Neural cell (in vitro differentiated cells): Measurements from ENCODE around the gene NRG2. TPM values are rescaled to one million over a fixed set of nuclear protein-coding genes. Genes with fewer than 3 reads are reported as not detected.

Experiments used
- H2AFZ ChIP-seq: fragments of 200-600, 300-800 bp; sonication (generic), shearing (Covaris generic); 2 replicates; pipeline ENCODE4 v1.6.0; 2014; ENCODE audit warnings: low read depth, mild to moderate bottlenecking, antibody characterized with exemption, low read length, moderate library complexity
- H3F3A ChIP-seq: fragments of 200-600 bp; shearing (Covaris generic); 2 replicates; pipeline ENCODE4 v1.6.1; 2016; ENCODE audit warnings: mild to moderate bottlenecking, moderate library complexity, mixed read lengths, antibody characterized with exemption, low read length; ENCODE audit not compliant: insufficient read depth, poor library complexity, severe bottlenecking
- H3K27ac ChIP-seq: fragments of 200-600, 300-800 bp; sonication (generic), shearing (Covaris generic); 2 replicates; pipeline ENCODE4 v1.5.1; 2014; ENCODE audit warnings: mild to moderate bottlenecking, low read length, moderate library complexity
- H3K27me3 ChIP-seq: fragments of 300-800, 200-600 bp; sonication (generic), shearing (Covaris generic); 2 replicates; pipeline ENCODE4 v1.6.0; 2014; ENCODE audit warnings: mild to moderate bottlenecking, low read depth, low read length, moderate library complexity; ENCODE audit not compliant: insufficient read depth
- H3K36me3 ChIP-seq: fragments of 300-800, 200-600 bp; sonication (generic), shearing (Covaris generic); 2 replicates; pipeline ENCODE4 v1.5.1; 2014; ENCODE audit warnings: mild to moderate bottlenecking, antibody characterized with exemption, low read length, moderate library complexity; ENCODE audit not compliant: insufficient read depth
- H3K4me2 ChIP-seq: fragments of 300-800, 200-600 bp; sonication (generic), shearing (Covaris generic); 2 replicates; pipeline ENCODE4 v1.6.0; 2014; ENCODE audit warnings: mild to moderate bottlenecking, low read length
- H3K4me3 ChIP-seq: fragments of 300-800, 200-600 bp; sonication (generic), shearing (Covaris generic); 2 replicates; pipeline ENCODE4 v1.5.1; 2014; ENCODE audit warnings: mild to moderate bottlenecking, low read length, moderate library complexity
- H3K79me2 ChIP-seq: fragments of 200-600 bp; shearing (Covaris generic); replicated peaks from 2 replicates; pipeline ENCODE4 v1.6.0; 2014; ENCODE audit warnings: mild to moderate bottlenecking, low read length, moderate library complexity; ENCODE audit not compliant: insufficient read depth
- H3K9ac ChIP-seq: fragments of 300-800, 200-600 bp; sonication (generic), shearing (Covaris generic); 2 replicates; pipeline ENCODE4 v1.6.1; 2016; ENCODE audit warnings: mild to moderate bottlenecking, low read length, mixed read lengths
- H3K9me2 ChIP-seq: fragments of 200-600 bp; shearing (Covaris generic); 2 replicates; pipeline ENCODE4 v1.6.1; 2016; ENCODE audit warnings: mild to moderate bottlenecking, low read length, mixed read lengths; ENCODE audit not compliant: insufficient read depth
- H3K9me3 ChIP-seq: fragments of 200-600, 300-800 bp; sonication (generic), shearing (Covaris generic); 2 replicates; pipeline ENCODE4 v1.6.1; 2016; ENCODE audit warnings: mild to moderate bottlenecking, mixed run types, low read length, moderate library complexity, mixed read lengths
- H4K20me1 ChIP-seq: fragments of 200-600 bp; shearing (Covaris generic); 2 replicates; pipeline ENCODE4 v1.6.1; 2016; ENCODE audit warnings: mild to moderate bottlenecking, mixed run types; ENCODE audit not compliant: insufficient read depth
- EP300 ChIP-seq: fragments of 450-650 bp; conservative IDR thresholded peaks from 2 replicates; pipeline ENCODE4 v1.6.1; 2014; ENCODE audit warnings: antibody characterized with exemption, mild to moderate bottlenecking, moderate library complexity; ENCODE audit not compliant: poor library complexity, severe bottlenecking
- EZH2 ChIP-seq: fragments of 200-600, 300-800 bp; shearing (Covaris generic), sonication (generic); IDR thresholded peaks from 2 replicates; pipeline ENCODE4 v1.6.1; 2014; ENCODE audit warnings: antibody characterized with exemption, low read length, borderline replicate concordance, mild to moderate bottlenecking; ENCODE audit not compliant: insufficient read depth, poor library complexity, severe bottlenecking
- MXI1 ChIP-seq: fragments of 450-650 bp; conservative IDR thresholded peaks from 2 replicates; pipeline ENCODE4 v1.6.1; 2014; ENCODE audit warnings: antibody characterized with exemption, mild to moderate bottlenecking; ENCODE audit not compliant: poor library complexity, severe bottlenecking
- POLR2AphosphoS5 ChIP-seq: IDR thresholded peaks from 2 replicates; pipeline ENCODE4 v1.6.1; 2012
- RAD21 ChIP-seq: fragments of 450-650 bp; conservative IDR thresholded peaks from 2 replicates; pipeline ENCODE4 v1.6.1; 2014; ENCODE audit warnings: antibody characterized with exemption, mild to moderate bottlenecking, moderate library complexity
- SMC3 ChIP-seq: fragments of 450-650 bp; conservative IDR thresholded peaks from 2 replicates; pipeline ENCODE4 v1.6.1; 2014; ENCODE audit warnings: antibody characterized with exemption, mild to moderate bottlenecking, moderate library complexity; ENCODE audit not compliant: poor library complexity
- TAF1 ChIP-seq: IDR thresholded peaks from 2 replicates; pipeline ENCODE4 v1.6.1; 2012; ENCODE audit warnings: low read depth
- polyA plus RNA-seq: library from polyadenylated mRNA; depleted of rRNA; stranded (reverse); fragments of >200 nt; gene quantifications from 2 replicates; pipeline ENCODE4 v1.2.3, GENCODE V29; 2014
- TF ChIP-seq, protein P1 (sequence below): fragments of 450-650 bp; IDR thresholded peaks from 2 replicates; pipeline ENCODE4 v1.5.1; 2014; ENCODE audit warnings: antibody characterized with exemption, mild to moderate bottlenecking, moderate library complexity; ENCODE audit not compliant: poor library complexity, severe bottlenecking
- TF ChIP-seq, protein P2 (sequence below): IDR thresholded peaks from 2 replicates; pipeline ENCODE4 v1.6.1; 2012; ENCODE audit warnings: borderline replicate concordance

The NRG2 gene
- polyA plus RNA-seq, 1 donor from 2014 or later: 5.4 TPM

DNA sequence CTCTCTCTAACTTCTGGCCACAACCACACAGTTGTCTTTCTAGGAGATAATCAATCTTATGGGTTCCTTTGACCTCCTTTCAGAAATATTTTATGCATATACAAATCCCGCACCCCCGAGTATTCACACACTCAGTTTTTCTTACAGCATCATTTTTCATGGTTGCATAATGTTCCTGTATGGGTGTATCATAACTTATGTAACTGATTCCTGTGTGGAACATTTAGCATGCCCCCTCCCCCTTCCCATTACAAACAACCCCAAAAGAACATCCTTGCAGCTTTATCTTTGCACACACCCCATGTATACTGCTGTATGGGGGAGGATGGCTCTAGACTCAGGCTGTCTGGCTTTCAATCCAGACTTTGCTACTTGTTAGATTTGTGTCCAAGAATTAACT lies 153.7 kb downstream of the NRG2 start:
- H3K9me3 ChIP-seq: no peaks in the 10 kb centered on the region
- TF ChIP-seq, protein P1, sequence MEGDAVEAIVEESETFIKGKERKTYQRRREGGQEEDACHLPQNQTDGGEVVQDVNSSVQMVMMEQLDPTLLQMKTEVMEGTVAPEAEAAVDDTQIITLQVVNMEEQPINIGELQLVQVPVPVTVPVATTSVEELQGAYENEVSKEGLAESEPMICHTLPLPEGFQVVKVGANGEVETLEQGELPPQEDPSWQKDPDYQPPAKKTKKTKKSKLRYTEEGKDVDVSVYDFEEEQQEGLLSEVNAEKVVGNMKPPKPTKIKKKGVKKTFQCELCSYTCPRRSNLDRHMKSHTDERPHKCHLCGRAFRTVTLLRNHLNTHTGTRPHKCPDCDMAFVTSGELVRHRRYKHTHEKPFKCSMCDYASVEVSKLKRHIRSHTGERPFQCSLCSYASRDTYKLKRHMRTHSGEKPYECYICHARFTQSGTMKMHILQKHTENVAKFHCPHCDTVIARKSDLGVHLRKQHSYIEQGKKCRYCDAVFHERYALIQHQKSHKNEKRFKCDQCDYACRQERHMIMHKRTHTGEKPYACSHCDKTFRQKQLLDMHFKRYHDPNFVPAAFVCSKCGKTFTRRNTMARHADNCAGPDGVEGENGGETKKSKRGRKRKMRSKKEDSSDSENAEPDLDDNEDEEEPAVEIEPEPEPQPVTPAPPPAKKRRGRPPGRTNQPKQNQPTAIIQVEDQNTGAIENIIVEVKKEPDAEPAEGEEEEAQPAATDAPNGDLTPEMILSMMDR: no peak
- TF ChIP-seq RAD21 (no peak), EP300 (no peak), SMC3 (no peak), EZH2 (no peak), MXI1 (no peak), TAF1 (no peak), POLR2AphosphoS5 (no peak)
- TF ChIP-seq, protein P2, sequence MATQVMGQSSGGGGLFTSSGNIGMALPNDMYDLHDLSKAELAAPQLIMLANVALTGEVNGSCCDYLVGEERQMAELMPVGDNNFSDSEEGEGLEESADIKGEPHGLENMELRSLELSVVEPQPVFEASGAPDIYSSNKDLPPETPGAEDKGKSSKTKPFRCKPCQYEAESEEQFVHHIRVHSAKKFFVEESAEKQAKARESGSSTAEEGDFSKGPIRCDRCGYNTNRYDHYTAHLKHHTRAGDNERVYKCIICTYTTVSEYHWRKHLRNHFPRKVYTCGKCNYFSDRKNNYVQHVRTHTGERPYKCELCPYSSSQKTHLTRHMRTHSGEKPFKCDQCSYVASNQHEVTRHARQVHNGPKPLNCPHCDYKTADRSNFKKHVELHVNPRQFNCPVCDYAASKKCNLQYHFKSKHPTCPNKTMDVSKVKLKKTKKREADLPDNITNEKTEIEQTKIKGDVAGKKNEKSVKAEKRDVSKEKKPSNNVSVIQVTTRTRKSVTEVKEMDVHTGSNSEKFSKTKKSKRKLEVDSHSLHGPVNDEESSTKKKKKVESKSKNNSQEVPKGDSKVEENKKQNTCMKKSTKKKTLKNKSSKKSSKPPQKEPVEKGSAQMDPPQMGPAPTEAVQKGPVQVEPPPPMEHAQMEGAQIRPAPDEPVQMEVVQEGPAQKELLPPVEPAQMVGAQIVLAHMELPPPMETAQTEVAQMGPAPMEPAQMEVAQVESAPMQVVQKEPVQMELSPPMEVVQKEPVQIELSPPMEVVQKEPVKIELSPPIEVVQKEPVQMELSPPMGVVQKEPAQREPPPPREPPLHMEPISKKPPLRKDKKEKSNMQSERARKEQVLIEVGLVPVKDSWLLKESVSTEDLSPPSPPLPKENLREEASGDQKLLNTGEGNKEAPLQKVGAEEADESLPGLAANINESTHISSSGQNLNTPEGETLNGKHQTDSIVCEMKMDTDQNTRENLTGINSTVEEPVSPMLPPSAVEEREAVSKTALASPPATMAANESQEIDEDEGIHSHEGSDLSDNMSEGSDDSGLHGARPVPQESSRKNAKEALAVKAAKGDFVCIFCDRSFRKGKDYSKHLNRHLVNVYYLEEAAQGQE: no peak
- no peak overlapping the region for H3K4me2 ChIP-seq
- H3K36me3 ChIP-seq: no peaks in the 10 kb centered on the region
- no peak overlapping the region for H3K27ac ChIP-seq
- no peaks in the 10 kb centered on the region for H4K20me1 ChIP-seq
- H3K9me2 ChIP-seq: no peaks in the 10 kb centered on the region
- no peak overlapping the region for H2AFZ ChIP-seq
- H3K9ac ChIP-seq: no peak overlapping the region
- no peak overlapping the region for H3K4me3 ChIP-seq
- no peaks in the 10 kb centered on the region for H3F3A ChIP-seq
- H3K79me2 ChIP-seq: no peaks in the 10 kb centered on the region
- H3K27me3 ChIP-seq: no peaks in the 10 kb centered on the region

DNA sequence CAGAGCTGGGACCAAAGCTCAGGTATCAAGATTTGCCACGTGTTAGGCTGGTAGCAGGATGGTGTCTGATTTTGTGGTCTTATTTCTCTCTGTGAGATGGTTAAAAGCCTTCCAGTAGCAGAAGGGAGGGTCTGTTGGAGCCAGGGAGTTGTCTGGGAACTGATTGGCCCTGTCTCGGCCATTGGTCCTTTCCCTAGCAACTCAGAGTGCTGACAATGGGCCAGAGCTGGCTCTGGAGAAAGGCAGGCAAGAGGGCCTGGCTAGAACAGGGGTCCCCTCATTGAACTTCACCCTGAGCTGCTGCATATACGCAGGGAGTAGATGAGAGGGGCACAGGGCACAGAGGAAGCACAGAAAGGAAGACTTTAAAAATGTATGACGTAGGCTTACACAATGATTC lies 154.7 kb downstream of the NRG2 start:
- Histone ChIP-seq H3K36me3 (no peaks in the 10 kb centered on the region), H4K20me1 (no peaks in the 10 kb centered on the region), H3K4me2 (no peak overlapping the region), H3K9me2 (no peaks in the 10 kb centered on the region), H3K27me3 (no peaks in the 10 kb centered on the region), H3K9me3 (no peaks in the 10 kb centered on the region), H3K27ac (no peak overlapping the region), H3K9ac (no peak overlapping the region), H2AFZ (no peak overlapping the region), H3F3A (no peaks in the 10 kb centered on the region), H3K79me2 (no peaks in the 10 kb centered on the region), H3K4me3 (no peak overlapping the region)
- TF ChIP-seq MXI1: no peak
- TF ChIP-seq, protein P1: no peak
- TF ChIP-seq EZH2: no peak
- no peak for TF ChIP-seq SMC3
- no peak for TF ChIP-seq POLR2AphosphoS5
- TF ChIP-seq, protein P2: no peak
- TF ChIP-seq RAD21: no peak
- no peak for TF ChIP-seq TAF1
